Neural progenitor cell (in vitro differentiated cells): ENCODE results near the gene FAM118A. TPM values are rescaled to one million over a fixed set of nuclear protein-coding genes. Genes with fewer than 3 reads are reported as not detected.

ENCODE experiments used
- DNase-seq: peaks from one replicate; pipeline ENCODE4 v3.0.0-alpha.2; 2016; ENCODE audit warnings: low spot score
- H2AFZ ChIP-seq: fragments of 200-600 bp; sonication (generic); replicated peaks from 2 replicates; pipeline ENCODE4 v1.6.1; 2016; ENCODE audit warnings: antibody characterized with exemption
- H3F3A ChIP-seq: fragments of 200-600 bp; sonication (generic); 2 replicates; pipeline ENCODE4 v1.6.1; 2016; ENCODE audit warnings: antibody characterized with exemption, low read depth
- H3K27ac ChIP-seq: fragments of 200-600 bp; sonication (generic); 2 replicates; pipeline ENCODE4 v1.5.1; 2016; ENCODE audit warnings: mild to moderate bottlenecking
- H3K27me3 ChIP-seq: fragments of 200-600 bp; sonication (generic); 2 replicates; pipeline ENCODE4 v1.6.1; 2016; ENCODE audit warnings: mild to moderate bottlenecking, moderate library complexity
- H3K36me3 ChIP-seq: fragments of 200-600 bp; sonication (generic); 2 replicates; pipeline ENCODE4 v1.5.1; 2016
- H3K4me1 ChIP-seq: fragments of 200-600 bp; sonication (generic); 2 replicates; pipeline ENCODE4 v1.6.1; 2016; ENCODE audit warnings: mixed run types
- H3K4me2 ChIP-seq: fragments of 200-600 bp; sonication (generic); 2 replicates; pipeline ENCODE4 v1.6.1; 2016
- H3K4me3 ChIP-seq: fragments of 200-600 bp; sonication (generic); 2 replicates; pipeline ENCODE4 v1.5.1; 2016
- H3K79me2 ChIP-seq: fragments of 200-600 bp; sonication (generic); 2 replicates; pipeline ENCODE4 v1.6.1; 2016; ENCODE audit warnings: low read depth
- H3K9ac ChIP-seq: fragments of 200-600 bp; sonication (generic); 2 replicates; pipeline ENCODE4 v1.6.1; 2016
- H3K9me3 ChIP-seq: fragments of 200-600 bp; sonication (generic); 2 replicates; pipeline ENCODE4 v1.5.1; 2016; ENCODE audit warnings: low read depth
- H4K20me1 ChIP-seq: fragments of 200-600 bp; sonication (generic); 2 replicates; pipeline ENCODE4 v1.6.1; 2016; ENCODE audit warnings: low read depth
- H3K27ac Mint-ChIP-seq: 3 replicates; pipeline ENCODE4 v1.8.0; 2021; ENCODE audit warnings: mixed read lengths
- H3K27me3 Mint-ChIP-seq: 2 replicates; pipeline ENCODE4 v1.8.0; 2022; ENCODE audit warnings: low read depth, mild to moderate bottlenecking, inconsistent platforms, moderate library complexity, mixed read lengths; ENCODE audit not compliant: insufficient read depth
- H3K36me3 Mint-ChIP-seq: 3 replicates; pipeline ENCODE4 v1.8.0; 2021; ENCODE audit warnings: mixed read lengths
- H3K4me1 Mint-ChIP-seq: 3 replicates; pipeline ENCODE4 v1.8.0; 2021; ENCODE audit warnings: mixed read lengths
- H3K4me3 Mint-ChIP-seq: 3 replicates; pipeline ENCODE4 v1.8.0; 2021; ENCODE audit warnings: mild to moderate bottlenecking, moderate library complexity, mixed read lengths
- H3K9me3 Mint-ChIP-seq: 3 replicates; pipeline ENCODE4 v1.8.0; 2020; ENCODE audit warnings: mixed read lengths
- EZH2 ChIP-seq: fragments of 200-600 bp; sonication (generic); IDR thresholded peaks from 2 replicates; pipeline ENCODE4 v1.6.1; 2017; ENCODE audit warnings: antibody characterized with exemption, mild to moderate bottlenecking, moderate library complexity
- EZH2phosphoT487 ChIP-seq: fragments of 200-600 bp; sonication (generic); IDR thresholded peaks from 2 replicates; pipeline ENCODE4 v1.6.1; 2017; ENCODE audit warnings: antibody characterized with exemption
- total RNA-seq: library from RNA; depleted of rRNA; stranded (reverse); fragments of >200 nt; gene quantifications from 2 replicates; pipeline ENCODE4 v1.2.3, GENCODE V29; 2015; ENCODE audit warnings: low replicate concordance
- TF ChIP-seq, protein P1 (sequence below): fragments of 200-600 bp; sonication (generic); IDR thresholded peaks from 2 replicates; pipeline ENCODE4 v1.5.1; 2017; ENCODE audit warnings: antibody characterized with exemption, mild to moderate bottlenecking

The FAM118A gene
- total RNA-seq, 1 donor from 2014 or later = 75.1 TPM

DNA sequence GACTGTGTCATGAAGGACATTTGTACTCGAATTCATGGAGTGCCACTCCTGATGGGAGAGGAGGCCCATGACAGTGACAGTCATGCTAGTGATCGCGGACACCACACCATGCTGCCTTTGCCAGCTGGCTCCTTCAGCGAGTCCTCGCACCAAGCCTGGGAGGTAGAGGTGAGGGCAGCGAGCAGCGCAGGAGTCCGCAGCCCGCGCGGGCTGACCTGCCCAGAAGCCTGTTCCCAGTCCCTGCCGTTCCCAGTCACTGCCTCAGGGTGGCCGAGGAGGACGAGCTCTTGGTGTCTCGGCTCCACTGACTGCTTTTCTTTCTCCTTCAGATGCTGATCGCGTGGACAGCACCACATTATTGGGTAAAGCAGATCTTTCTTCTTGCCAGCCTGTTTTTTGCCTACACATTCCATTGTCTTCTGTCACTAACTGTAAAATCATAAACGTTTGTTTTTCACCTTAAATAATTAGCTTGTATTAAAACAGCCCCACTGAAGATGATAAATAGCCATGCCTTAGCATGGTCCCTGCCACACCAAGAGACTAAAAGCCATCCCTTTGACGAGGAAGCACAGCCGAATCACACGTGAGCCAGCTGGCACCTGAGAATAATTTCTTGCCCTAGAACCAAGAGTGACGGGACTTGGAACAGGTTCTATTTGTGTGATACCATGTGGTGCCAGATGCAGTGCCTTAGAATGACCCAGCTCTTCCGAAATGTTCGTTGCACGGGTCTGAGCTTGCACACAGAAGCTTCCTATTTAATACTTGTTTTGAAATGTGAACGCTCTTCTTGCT is 25.5 kb downstream of the FAM118A start:
- H3K36me3 Mint-ChIP-seq = peaks cover 23% of the 10 kb centered on the region
- no peak overlapping the region for H3K4me3 Mint-ChIP-seq
- no peaks in the 10 kb centered on the region for H3K9me3 Mint-ChIP-seq
- H3F3A ChIP-seq = no peaks in the 10 kb centered on the region
- H3K27ac ChIP-seq = no peak overlapping the region
- no peak overlapping the region for H3K4me3 ChIP-seq
- TF ChIP-seq EZH2 (no peak), EZH2phosphoT487 (no peak)
- TF ChIP-seq, protein P1, sequence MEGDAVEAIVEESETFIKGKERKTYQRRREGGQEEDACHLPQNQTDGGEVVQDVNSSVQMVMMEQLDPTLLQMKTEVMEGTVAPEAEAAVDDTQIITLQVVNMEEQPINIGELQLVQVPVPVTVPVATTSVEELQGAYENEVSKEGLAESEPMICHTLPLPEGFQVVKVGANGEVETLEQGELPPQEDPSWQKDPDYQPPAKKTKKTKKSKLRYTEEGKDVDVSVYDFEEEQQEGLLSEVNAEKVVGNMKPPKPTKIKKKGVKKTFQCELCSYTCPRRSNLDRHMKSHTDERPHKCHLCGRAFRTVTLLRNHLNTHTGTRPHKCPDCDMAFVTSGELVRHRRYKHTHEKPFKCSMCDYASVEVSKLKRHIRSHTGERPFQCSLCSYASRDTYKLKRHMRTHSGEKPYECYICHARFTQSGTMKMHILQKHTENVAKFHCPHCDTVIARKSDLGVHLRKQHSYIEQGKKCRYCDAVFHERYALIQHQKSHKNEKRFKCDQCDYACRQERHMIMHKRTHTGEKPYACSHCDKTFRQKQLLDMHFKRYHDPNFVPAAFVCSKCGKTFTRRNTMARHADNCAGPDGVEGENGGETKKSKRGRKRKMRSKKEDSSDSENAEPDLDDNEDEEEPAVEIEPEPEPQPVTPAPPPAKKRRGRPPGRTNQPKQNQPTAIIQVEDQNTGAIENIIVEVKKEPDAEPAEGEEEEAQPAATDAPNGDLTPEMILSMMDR = peak; percentile 43
- H3K9ac ChIP-seq = no peak overlapping the region
- H2AFZ ChIP-seq = no peak overlapping the region
- no peaks in the 10 kb centered on the region for H3K27me3 ChIP-seq
- DNase-seq = peak; percentile 66
- H3K27me3 Mint-ChIP-seq = peaks cover 2% of the 10 kb centered on the region
- H3K36me3 ChIP-seq = no peaks in the 10 kb centered on the region
- no peak overlapping the region for H3K4me2 ChIP-seq
- no peaks in the 10 kb centered on the region for H3K9me3 ChIP-seq
- no peak overlapping the region for H3K27ac Mint-ChIP-seq
- peaks cover 17% of the 10 kb centered on the region for H3K4me1 Mint-ChIP-seq
- H3K79me2 ChIP-seq = no peaks in the 10 kb centered on the region
- H3K4me1 ChIP-seq = no peaks in the 10 kb centered on the region
- no peaks in the 10 kb centered on the region for H4K20me1 ChIP-seq

DNA sequence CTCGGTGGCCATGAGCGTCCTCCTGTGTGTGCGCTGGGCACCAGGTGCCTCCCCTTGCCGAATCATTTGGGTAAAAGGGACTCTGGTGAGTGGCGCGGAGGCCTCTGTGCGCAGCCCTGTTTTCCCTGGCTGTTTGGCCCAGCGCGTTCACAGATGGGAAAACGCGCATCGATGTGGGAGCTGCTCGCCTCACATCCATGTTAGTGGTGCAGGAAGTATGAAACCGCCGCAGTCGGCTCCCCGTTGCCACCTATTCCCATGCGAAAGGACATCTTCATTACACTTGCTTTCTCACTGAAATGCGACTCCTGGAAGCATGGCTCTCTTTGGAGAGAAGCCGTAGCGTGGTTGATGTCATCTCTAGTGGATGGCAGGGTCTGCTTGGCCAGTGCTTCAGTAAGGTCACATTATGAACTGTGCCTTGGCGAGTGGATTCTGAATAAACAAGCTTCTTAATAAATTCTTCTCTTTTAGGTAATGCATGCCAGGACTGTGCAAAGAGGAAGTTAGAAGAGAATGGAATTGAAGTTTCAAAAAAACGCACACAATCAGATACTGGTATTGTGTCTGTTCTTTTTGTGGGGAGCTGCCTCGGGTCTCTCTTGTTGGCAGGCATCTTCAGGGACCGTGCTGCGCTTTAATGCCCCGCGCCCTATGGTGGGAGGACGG is 26.3 kb downstream of the FAM118A start:
- peaks cover 2% of the 10 kb centered on the region for H3K27me3 Mint-ChIP-seq
- Histone ChIP-seq H3K4me1 (no peaks in the 10 kb centered on the region), H4K20me1 (no peaks in the 10 kb centered on the region), H3K9ac (no peak overlapping the region), H3K27me3 (no peaks in the 10 kb centered on the region), H3F3A (no peaks in the 10 kb centered on the region), H3K79me2 (no peaks in the 10 kb centered on the region), H2AFZ (no peak overlapping the region), H3K4me2 (no peak overlapping the region), H3K9me3 (no peaks in the 10 kb centered on the region), H3K27ac (no peak overlapping the region), H3K4me3 (no peak overlapping the region), H3K36me3 (no peaks in the 10 kb centered on the region)
- peaks cover 22% of the 10 kb centered on the region for H3K36me3 Mint-ChIP-seq
- TF ChIP-seq EZH2phosphoT487 (no peak), EZH2 (no peak)
- TF ChIP-seq, protein P1 = no peak
- H3K4me3 Mint-ChIP-seq = no peak overlapping the region
- DNase-seq = no peak
- H3K27ac Mint-ChIP-seq = no peak overlapping the region
- no peaks in the 10 kb centered on the region for H3K9me3 Mint-ChIP-seq
- peaks cover 17% of the 10 kb centered on the region for H3K4me1 Mint-ChIP-seq

DNA sequence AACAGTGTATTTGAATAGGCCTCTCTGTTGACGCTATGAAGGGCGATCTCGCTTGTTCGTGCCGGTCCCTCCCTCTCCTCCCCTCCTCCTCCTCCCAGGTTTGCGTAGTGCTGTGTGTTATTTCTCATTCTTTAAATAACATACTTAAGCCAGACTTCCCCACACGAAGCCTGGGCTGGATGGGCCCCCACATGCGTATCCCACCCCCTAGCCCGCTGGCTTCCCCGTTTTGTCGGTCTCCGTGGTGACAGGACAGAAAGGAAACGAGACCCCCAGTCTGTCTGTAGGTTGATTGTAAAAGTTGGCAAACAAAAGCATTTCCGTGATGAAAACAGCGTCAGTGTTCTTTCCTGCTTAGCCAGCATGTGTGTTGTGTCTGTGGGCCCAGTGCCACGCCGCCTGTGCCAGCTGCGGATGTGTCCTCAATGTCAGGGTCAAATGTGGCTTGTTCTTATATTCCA is 27.3 kb downstream of the FAM118A start:
- Mint-ChIP-seq H3K27ac (peak overlapping the region; percentile 63), H3K4me3 (no peak overlapping the region)
- H3K36me3 ChIP-seq = no peaks in the 10 kb centered on the region

More for the DNA sequence above, 27.3 kb downstream of the FAM118A start:
- TF ChIP-seq, protein P1 = no peak
- no peak for TF ChIP-seq EZH2phosphoT487
- TF ChIP-seq EZH2 = no peak
- Mint-ChIP-seq H3K9me3 (no peaks in the 10 kb centered on the region), H3K4me1 (peaks cover 17% of the 10 kb centered on the region), H3K27me3 (peaks cover 2% of the 10 kb centered on the region), H3K36me3 (peaks cover 22% of the 10 kb centered on the region)
- no peak overlapping the region for H3K27ac ChIP-seq
- H3K4me1 ChIP-seq = no peaks in the 10 kb centered on the region
- DNase-seq = no peak
- no peaks in the 10 kb centered on the region for H3F3A ChIP-seq
- no peaks in the 10 kb centered on the region for H3K79me2 ChIP-seq
- H2AFZ ChIP-seq = no peak overlapping the region
- no peak overlapping the region for H3K4me3 ChIP-seq
- no peaks in the 10 kb centered on the region for H3K27me3 ChIP-seq
- no peak overlapping the region for H3K4me2 ChIP-seq
- H3K9ac ChIP-seq = no peak overlapping the region
- no peaks in the 10 kb centered on the region for H4K20me1 ChIP-seq
- H3K9me3 ChIP-seq = no peaks in the 10 kb centered on the region
